DMS53 treated with DMSO at 0.1 percent for 48 hours (cell line): Measurements from ENCODE around the gene PSRC1.

Source experiments
- DNase-seq: peaks from one replicate; lab custom pipeline; 2025; ENCODE audit not compliant: unreplicated experiment; lab: John Stamatoyannopoulos, UW

Gene PSRC1

GRCh38 chr1:109259674-109260557 lies 23.0 kb downstream of the PSRC1 start:
- no peak for DNase-seq

DNA sequence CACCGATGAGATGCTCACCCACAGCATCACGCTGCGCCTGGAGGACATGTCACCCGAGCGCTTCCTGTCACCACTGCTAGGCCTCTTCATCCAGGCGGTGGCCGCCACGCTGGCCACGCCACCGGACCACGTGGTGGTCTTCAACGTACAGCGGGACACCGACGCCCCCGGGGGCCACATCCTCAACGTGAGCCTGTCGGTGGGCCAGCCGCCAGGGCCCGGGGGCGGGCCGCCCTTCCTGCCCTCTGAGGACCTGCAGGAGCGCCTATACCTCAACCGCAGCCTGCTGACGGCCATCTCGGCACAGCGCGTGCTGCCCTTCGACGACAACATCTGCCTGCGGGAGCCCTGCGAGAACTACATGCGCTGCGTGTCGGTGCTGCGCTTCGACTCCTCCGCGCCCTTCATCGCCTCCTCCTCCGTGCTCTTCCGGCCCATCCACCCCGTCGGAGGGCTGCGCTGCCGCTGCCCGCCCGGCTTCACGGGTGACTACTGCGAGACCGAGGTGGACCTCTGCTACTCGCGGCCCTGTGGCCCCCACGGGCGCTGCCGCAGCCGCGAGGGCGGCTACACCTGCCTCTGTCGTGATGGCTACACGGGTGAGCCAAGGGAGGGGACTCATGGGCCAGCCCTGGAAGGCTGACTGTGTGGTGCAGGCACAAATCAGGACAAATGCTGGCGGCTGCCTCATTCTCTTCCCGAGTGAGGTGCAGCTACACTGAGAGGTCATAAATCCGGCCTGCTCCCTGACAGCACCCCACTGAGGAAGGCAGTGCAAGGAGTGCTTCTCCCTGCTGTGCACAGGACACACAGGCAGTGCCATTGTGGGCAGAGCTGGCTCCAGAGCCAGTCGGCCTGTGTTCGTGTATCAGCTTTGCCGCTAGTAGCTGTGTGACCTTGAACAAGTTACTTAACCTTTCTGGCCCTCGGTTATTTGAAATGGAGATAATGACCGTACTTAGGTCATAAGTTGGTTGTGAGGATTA lies 24.2 kb downstream of the PSRC1 start:
- no peak for DNase-seq

- DNase-seq: no peak
Observed at GRCh38 chr1:109257682-109258421, 25.1 kb downstream of the PSRC1 start.

GRCh38 chr1:109256971-109257681 lies 25.8 kb downstream of the PSRC1 start:
- DNase-seq: no peak

DNA sequence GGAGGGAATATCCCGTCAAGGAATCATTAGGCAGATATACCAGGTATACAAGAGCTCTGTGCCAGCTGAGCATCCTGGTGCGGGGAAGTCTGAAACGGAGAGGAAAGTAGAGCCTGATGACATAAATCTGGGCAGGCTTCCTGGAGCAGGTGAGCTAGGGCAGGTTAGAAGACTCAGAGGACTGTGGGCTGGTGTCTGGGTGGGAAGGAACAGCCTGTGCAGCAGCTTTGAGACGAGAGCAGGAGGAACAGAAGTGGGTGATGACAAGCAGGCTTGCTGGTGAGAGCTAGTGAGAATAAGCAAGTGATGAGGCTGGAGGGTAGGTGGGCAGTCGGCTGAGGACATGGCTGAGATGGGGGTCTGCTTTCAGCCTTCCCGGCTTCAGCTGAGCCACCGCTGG lies 26.9 kb downstream of the PSRC1 start:
- DNase-seq: no peak

DNA sequence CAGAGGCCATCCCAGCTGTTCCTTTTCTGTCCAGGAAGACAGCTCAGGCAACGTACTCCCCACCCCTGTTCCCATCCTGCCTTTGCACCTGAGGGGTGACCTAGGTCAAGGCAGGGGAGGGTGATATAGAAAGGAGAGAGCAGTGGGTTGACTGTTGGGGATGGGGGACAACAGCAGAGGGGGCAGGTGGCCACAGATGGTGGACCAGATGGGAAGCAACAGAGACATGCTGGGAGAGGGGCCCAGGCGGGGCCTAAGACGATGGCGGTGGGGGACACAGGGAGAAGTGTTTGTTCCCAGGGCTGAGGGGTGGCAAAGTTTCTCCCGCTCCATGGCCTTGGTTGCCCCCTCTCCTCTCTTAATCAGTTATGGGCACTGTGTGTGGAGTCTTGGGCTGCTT lies 27.3 kb downstream of the PSRC1 start:
- no peak for DNase-seq

- no peak for DNase-seq
Observed at GRCh38 chr1:109255097-109255651, 27.8 kb downstream of the PSRC1 start.

- no peak for DNase-seq
Observed at GRCh38 chr1:109254621-109255096, 28.3 kb downstream of the PSRC1 start.

DNA sequence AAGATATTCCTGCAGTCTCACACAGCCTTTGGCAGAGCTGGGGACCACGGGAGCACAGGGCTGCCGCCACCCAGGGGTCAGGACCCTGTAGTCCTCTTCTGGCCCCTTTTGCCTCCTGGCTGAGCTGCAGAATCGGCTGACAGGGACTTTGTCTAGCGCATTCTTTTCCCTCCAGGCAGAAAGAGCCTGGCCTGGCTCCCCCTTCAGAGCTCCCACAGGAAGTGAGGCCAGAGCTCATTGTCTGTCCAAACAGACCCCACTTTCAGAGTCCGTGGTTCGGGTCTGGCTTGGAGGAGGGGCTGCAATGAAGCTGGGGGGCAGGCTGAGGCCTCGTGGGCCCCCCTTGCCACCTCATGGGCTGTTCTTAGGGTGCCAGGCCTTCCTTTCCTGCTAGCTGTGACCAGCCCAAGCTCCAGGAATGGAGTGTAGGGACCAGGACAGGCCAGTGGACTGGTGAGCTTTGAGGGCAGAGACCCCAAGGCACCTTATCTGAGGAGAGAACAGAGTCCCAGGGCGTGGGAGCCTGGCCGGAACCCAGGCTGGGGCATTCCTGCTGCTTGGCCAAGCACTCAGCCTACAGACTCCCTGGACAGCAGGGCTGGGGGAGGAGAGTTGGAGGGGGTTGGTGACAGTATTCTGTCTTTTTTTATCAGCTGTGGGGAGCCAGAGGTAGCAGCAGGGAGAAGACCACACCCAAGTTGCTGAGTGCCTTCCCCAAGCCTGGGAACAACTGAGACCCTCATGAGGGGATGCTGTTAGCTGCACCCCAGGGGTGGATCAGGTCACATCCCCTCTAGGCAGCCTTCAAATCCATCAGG lies 28.9 kb downstream of the PSRC1 start:
- DNase-seq: no peak

DNA sequence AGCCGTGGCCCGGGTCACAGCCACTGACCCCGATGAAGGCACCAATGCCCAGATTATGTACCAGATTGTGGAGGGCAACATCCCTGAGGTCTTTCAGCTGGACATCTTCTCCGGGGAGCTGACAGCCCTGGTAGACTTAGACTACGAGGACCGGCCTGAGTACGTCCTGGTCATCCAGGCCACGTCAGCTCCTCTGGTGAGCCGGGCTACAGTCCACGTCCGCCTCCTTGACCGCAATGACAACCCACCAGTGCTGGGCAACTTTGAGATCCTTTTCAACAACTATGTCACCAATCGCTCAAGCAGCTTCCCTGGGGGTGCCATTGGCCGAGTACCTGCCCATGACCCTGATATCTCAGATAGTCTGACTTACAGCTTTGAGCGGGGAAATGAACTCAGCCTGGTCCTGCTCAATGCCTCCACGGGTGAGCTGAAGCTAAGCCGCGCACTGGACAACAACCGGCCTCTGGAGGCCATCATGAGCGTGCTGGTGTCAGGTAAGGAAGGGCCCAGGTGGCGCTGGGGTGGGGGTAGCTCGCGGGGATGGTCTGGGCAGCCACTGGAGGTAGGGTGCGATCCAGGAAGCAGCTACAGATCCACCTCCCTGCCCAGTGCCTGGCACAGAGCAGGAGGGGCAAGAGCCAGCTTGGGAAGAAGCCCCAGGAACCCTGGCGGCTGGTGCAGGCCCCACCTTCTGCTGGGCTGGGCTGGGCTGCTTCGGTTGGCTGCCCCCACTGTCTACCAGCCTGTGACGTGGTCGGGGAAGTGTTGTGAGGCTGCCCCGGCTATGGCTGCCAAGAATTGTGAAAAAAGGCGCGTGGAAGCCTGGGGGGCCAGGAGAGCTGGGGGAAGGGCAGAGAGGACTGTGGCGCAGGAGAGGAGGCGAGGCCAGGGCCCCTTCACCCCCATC lies 29.8 kb downstream of the PSRC1 start:
- DNase-seq: no peak

GRCh38 chr1:109252167-109252892 lies 30.6 kb downstream of the PSRC1 start:
- DNase-seq: no peak

DNA sequence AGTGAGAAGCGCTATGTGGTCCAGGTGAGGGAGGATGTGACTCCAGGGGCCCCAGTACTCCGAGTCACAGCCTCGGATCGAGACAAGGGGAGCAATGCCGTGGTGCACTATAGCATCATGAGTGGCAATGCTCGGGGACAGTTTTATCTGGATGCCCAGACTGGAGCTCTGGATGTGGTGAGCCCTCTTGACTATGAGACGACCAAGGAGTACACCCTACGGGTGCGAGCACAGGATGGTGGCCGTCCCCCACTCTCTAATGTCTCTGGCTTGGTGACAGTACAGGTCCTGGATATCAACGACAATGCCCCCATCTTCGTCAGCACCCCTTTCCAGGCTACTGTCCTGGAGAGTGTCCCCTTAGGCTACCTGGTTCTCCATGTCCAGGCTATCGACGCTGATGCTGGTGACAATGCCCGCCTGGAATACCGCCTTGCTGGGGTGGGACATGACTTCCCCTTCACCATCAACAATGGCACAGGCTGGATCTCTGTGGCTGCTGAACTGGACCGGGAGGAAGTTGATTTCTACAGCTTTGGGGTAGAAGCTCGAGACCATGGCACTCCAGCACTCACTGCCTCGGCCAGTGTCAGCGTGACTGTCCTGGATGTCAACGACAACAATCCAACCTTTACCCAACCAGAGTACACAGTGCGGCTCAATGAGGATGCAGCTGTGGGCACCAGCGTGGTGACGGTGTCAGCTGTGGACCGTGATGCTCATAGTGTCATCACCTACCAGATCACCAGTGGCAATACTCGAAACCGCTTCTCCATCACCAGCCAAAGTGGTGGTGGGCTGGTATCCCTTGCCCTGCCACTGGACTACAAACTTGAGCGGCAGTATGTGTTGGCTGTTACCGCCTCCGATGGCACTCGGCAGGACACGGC lies 31.4 kb downstream of the PSRC1 start:
- DNase-seq: no peak

DNA sequence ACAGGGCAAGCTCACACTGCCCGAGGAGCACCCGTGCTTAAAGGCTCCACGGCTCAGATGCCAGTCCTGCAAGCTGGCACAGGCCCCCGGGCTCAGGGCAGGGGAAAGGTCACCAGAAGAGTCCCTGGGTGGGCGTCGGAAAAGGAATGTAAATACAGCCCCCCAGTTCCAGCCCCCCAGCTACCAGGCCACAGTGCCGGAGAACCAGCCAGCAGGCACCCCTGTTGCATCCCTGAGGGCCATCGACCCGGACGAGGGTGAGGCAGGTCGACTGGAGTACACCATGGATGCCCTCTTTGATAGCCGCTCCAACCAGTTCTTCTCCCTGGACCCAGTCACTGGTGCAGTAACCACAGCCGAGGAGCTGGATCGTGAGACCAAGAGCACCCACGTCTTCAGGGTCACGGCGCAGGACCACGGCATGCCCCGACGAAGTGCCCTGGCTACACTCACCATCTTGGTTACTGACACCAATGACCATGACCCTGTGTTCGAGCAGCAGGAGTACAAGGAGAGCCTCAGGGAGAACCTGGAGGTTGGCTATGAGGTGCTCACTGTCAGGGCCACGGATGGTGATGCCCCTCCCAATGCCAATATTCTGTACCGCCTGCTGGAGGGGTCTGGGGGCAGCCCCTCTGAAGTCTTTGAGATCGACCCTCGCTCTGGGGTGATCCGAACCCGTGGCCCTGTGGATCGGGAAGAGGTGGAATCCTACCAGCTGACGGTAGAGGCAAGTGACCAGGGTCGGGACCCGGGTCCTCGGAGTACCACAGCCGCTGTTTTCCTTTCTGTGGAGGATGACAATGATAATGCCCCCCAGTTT lies 32.3 kb downstream of the PSRC1 start:
- no peak for DNase-seq

- no peak for DNase-seq
Observed at GRCh38 chr1:109249654-109250401, 33.1 kb downstream of the PSRC1 start.
